ENCODE measurements around the gene BIRC3.

- TF ChIP-seq YY1 (IDR thresholded peaks at IDR 0.05; ENCODE audit: low read depth, low read length) (no peak), TAF1 (IDR thresholded peaks at IDR 0.05; ENCODE audit: low read depth, low read length) (no peak), SIN3A (conservative IDR thresholded peaks at IDR 0.05 in 1 of 2, IDR thresholded peaks at IDR 0.05 in 1 of 2; ENCODE audit: low read depth in 1 of 2, low read length in 2 of 2) (no peak), PHF8 (conservative IDR thresholded peaks at IDR 0.05; ENCODE audit: low read depth, low read length) (no peak), EZH2 (IDR thresholded peaks at IDR 0.05; ENCODE audit: low read depth, low read length, severe bottlenecking) (no peak), RAD21 (IDR thresholded peaks at IDR 0.05 in 1 of 2, conservative IDR thresholded peaks at IDR 0.05 in 1 of 2; ENCODE audit: low read depth in 2 of 2, low read length in 2 of 2) (no peak), CTCF (IDR thresholded peaks at IDR 0.05; ENCODE audit: control extremely low read depth in 1 of 3, insufficient read depth in 1 of 3, low read depth in 1 of 3, low read length in 3 of 3) (no peak), POLR2AphosphoS5 (IDR thresholded peaks at IDR 0.05; ENCODE audit: low read depth, low read length) (no peak)
- TF ChIP-seq, protein P1, sequence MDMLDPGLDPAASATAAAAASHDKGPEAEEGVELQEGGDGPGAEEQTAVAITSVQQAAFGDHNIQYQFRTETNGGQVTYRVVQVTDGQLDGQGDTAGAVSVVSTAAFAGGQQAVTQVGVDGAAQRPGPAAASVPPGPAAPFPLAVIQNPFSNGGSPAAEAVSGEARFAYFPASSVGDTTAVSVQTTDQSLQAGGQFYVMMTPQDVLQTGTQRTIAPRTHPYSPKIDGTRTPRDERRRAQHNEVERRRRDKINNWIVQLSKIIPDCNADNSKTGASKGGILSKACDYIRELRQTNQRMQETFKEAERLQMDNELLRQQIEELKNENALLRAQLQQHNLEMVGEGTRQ (IDR thresholded peaks at IDR 0.05; ENCODE audit: low read length) = no peak
Observed at GRCh38 chr11:102276783-102277182, 40.5 kb upstream of the BIRC3 start.
